ENCODE data around the gene XIRP1.

- TF ChIP-seq POLR2AphosphoS5 (IDR thresholded peaks at IDR 0.05) (peak; percentile 38 to 46), CTCF (IDR thresholded peaks at IDR 0.05) (no peak), EP300 (IDR thresholded peaks at IDR 0.05) (no peak)
Measured at GRCh38 chr3:39154280-39155021, 37.9 kb downstream of the XIRP1 start.
